ENCODE results near the gene XYLT2. TPM values are rescaled to one million over a fixed set of nuclear protein-coding genes. Genes with fewer than 3 reads are reported as not detected.

XYLT2 gene
- total and polyA plus RNA-seq, 3 donors from 2014 or later = 37.6 to 47.4 (median 44.1) TPM

DNA sequence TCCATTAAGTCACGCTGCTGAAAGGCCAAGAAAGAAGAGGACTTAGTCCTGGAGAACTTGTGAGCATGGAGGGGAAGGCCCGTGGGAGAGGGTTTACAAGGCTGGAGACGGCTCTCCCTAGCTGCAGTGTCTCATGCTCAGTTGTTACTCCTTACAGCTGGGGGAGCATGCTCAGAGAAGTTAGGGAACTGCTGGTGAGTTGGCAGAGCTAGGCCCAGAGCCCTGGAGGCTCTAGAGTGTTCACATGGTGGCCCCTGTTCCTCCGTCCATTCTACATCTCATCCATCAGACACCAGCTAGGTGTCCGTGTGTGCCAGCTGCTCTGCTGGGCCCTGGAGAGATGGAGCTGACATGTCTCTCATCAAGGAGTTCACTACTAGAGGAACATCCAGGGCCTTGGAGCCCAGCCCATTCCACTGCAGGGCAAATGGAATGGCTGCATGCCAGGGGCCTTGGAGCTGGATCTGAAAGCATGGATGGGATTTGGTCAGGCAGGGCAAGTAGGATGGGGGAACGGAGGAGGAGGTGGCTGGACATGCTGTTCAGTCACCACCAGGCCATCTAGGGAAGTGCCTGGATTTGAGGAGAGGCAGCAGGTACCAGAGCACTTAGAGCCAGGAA is 6.3 kb downstream of the XYLT2 start:
- Histone ChIP-seq H3K27ac (no peak overlapping the region), H3K36me3 (ENCODE audit: low read depth, missing control alignments) (no peaks in the 10 kb centered on the region), H3K9me3 (no peaks in the 10 kb centered on the region), H3K4me3 (no peak overlapping the region), H3K27me3 (no peaks in the 10 kb centered on the region), H3K4me1 (peaks cover 15% of the 10 kb centered on the region)
- TF ChIP-seq CTCF (IDR thresholded peaks at IDR 0.05) (no peak), POLR2A (IDR thresholded peaks at IDR 0.05) (no peak)
- intact Hi-C loops (cut with DNase I; ENCODE audit: low total_unique reads) = no loop called here
- peak; percentile 52 for DNase-seq
- WGBS, 2 donors = 70 to 73% methylated on average over 6 of the region's 6 CpGs

DNA sequence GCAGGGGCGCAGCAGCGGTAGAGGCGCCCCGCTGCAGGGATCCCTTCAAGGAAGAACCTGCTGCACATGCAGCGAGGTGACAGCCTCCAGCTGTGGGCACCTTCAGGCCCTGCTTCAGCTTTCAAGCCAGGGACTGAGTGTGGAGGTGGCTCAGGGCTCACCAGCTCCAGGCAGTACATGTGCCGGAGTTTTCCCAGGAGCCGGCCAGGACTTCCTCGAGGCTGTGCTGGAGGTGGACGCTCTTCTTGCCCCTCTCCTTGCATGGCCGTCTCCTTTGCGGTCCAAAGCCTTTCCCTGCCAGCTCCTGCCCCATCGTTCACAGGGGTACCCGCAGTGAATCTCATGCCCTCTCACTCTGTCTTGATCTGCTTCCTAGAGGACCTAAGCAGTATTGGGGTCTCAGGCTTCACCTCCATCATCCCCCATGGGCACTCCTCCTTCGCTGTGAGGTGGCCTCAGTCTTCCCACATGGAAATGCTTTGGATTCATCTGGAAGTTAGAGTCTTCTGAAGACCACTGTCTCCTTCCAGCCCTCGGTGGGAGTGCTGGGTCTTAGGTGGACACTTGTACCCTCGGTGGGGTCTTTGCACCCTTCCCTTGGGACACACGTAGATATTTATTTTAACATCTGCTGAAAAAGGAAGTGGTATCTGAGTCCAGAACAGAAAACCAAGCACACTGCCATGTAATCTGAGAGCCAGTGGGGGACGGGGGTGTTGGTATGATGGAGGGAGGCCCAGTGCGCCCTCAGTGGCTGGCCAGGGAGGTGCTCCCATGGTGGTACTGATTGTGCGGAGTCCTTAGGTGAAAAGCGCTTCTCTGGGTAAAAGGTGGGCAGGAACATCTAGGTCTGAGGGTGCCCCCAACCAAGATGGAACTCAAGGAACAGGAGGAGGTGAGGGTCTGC is 7.0 kb downstream of the XYLT2 start:
- no peak for TF ChIP-seq POLR2A (IDR thresholded peaks at IDR 0.05)
- TF ChIP-seq CTCF (IDR thresholded peaks at IDR 0.05) = no peak
- Histone ChIP-seq H3K36me3 (ENCODE audit: low read depth, missing control alignments) (no peaks in the 10 kb centered on the region), H3K4me1 (peaks cover 8% of the 10 kb centered on the region), H3K27ac (no peak overlapping the region), H3K27me3 (no peaks in the 10 kb centered on the region), H3K4me3 (no peak overlapping the region), H3K9me3 (no peaks in the 10 kb centered on the region)
- no peak for DNase-seq
- 93 to 95% methylated on average over 15 to 19 of the region's 21 CpGs for WGBS, 2 donors
- intact Hi-C loops (cut with DNase I; ENCODE audit: low total_unique reads) = no loop called here

- H3K9me3 ChIP-seq = no peaks in the 10 kb centered on the region
- H3K27me3 ChIP-seq = no peaks in the 10 kb centered on the region
- DNase-seq = no peak
- intact Hi-C loops (cut with DNase I; ENCODE audit: low total_unique reads) = no loop called here
- WGBS, 2 donors = 88 to 92% methylated on average over 14 to 24 of the region's 27 CpGs
- TF ChIP-seq POLR2A (IDR thresholded peaks at IDR 0.05) (no peak), CTCF (IDR thresholded peaks at IDR 0.05) (no peak)
- no peak overlapping the region for H3K4me3 ChIP-seq
- H3K27ac ChIP-seq = no peak overlapping the region
- no peaks in the 10 kb centered on the region for H3K36me3 ChIP-seq (ENCODE audit: low read depth, missing control alignments)
- peaks cover 9% of the 10 kb centered on the region for H3K4me1 ChIP-seq
Observed at GRCh38 chr17:50353600-50354195, 7.8 kb downstream of the XYLT2 start.

DNA sequence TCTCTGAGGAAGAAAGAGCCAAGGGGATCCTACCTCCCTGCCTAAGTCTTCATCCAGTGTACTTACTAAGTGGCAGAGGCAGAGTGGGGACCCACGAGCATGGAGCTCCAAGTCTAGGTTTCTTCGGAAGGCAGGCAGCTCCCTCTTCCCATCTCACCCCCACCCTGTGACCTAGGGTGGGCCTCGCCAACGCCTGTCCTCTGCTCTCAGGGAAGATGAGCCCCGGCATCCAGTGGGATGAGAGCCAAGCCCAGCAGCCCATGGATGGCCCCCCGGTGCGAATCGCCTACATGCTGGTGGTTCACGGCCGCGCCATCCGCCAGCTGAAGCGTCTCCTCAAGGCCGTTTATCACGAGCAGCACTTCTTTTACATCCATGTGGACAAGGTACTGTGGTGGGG is 8.3 kb downstream of the XYLT2 start:
- intact Hi-C loops (cut with DNase I; ENCODE audit: low total_unique reads) = no loop called here
- Histone ChIP-seq H3K4me1 (peaks cover 10% of the 10 kb centered on the region), H3K27me3 (no peaks in the 10 kb centered on the region), H3K36me3 (ENCODE audit: low read depth, missing control alignments) (no peaks in the 10 kb centered on the region), H3K4me3 (no peak overlapping the region), H3K27ac (no peak overlapping the region), H3K9me3 (no peaks in the 10 kb centered on the region)
- no peak for DNase-seq
- TF ChIP-seq POLR2A (IDR thresholded peaks at IDR 0.05) (no peak), CTCF (IDR thresholded peaks at IDR 0.05) (no peak)
- 88 to 91% methylated on average over 5 to 15 of the region's 15 CpGs for WGBS, 2 donors

Measured in testis (tissue), 3 donors.